ENCODE results near the gene ZNF555.
"Not testable (repeated sequence)": the region's sequence is repeated elsewhere in the genome, so short reads cannot be mapped to it uniquely, and the experiment has no call there.

ZNF555 gene

GRCh38 chr19:2872175-2872574 is 30.9 kb downstream of the ZNF555 start:
- not testable (repeated sequence) for DNase-seq

GRCh38 chr19:2877398-2878331 is 36.4 kb downstream of the ZNF555 start:
- DNase-seq = no peak

- DNase-seq = no peak
Observed at GRCh38 chr19:2883686-2884439, 42.6 kb downstream of the ZNF555 start.

GRCh38 chr19:2885736-2886135 is 44.5 kb downstream of the ZNF555 start:
- no peak for DNase-seq

GRCh38 chr19:2887391-2887914 is 46.2 kb downstream of the ZNF555 start:
- peak; percentile 94 to 95 for DNase-seq

GRCh38 chr19:2888731-2889224 is 47.5 kb downstream of the ZNF555 start:
- peak; percentile 90 to 92 for DNase-seq

GRCh38 chr19:2890531-2890930 is 49.3 kb downstream of the ZNF555 start:
- not testable (repeated sequence) for DNase-seq

- no peak for DNase-seq
Observed at GRCh38 chr19:2896694-2897093, 55.4 kb downstream of the ZNF555 start.

GRCh38 chr19:2900296-2901252 is 59.3 kb downstream of the ZNF555 start, which contains the start of gene ZNF57:
ZNF57 (plus strand) TSS chr19:2900928; CDS start chr19:2901046, 118 bp downstream.
- peak; percentile 98 to 99 for DNase-seq

GRCh38 chr19:2902590-2903218 is 61.4 kb downstream of the ZNF555 start:
- no peak for DNase-seq

- DNase-seq = not testable (repeated sequence)
Observed at GRCh38 chr19:2903326-2903725, 62.1 kb downstream of the ZNF555 start.

- DNase-seq = no peak
Observed at GRCh38 chr19:2905918-2906519, 64.7 kb downstream of the ZNF555 start.

GRCh38 chr19:2906631-2907195 is 65.4 kb downstream of the ZNF555 start:
- DNase-seq = no peak

Data from Kasumi-1 (cell line).